Karpas-422 (cell line): Measurements from ENCODE around the gene CDC73. TPM values are rescaled to one million over a fixed set of nuclear protein-coding genes. Genes with fewer than 3 reads are reported as not detected.
A peak's percentile ranks its signal among the peaks of the same experiment; 100 is the strongest.

Experiments used
- DNase-seq: peaks from one replicate; pipeline ENCODE4 v3.0.0-alpha.2; 2015
- H2AFZ ChIP-seq: fragments of 200-600 bp; sonication (generic); 2 replicates; pipeline ENCODE4 v1.6.1; 2014; ENCODE audit warnings: antibody characterized with exemption, low read length, mixed read lengths
- H3K27ac ChIP-seq: fragments of 200-600 bp; sonication (generic); 2 replicates; pipeline ENCODE4 v1.5.1; 2014; ENCODE audit warnings: mild to moderate bottlenecking, low read length, moderate library complexity
- H3K27me3 ChIP-seq: fragments of 200-600 bp; sonication (generic); 2 replicates; pipeline ENCODE4 v1.6.1; 2014; ENCODE audit warnings: low read length, mixed read lengths
- H3K36me3 ChIP-seq: fragments of 200-600 bp; sonication (generic); 2 replicates; pipeline ENCODE4 v1.6.1; 2014; ENCODE audit warnings: low read length, mixed read lengths; ENCODE audit not compliant: insufficient read depth
- H3K4me1 ChIP-seq: fragments of 200-600 bp; sonication (generic); 2 replicates; pipeline ENCODE4 v1.6.1; 2014; ENCODE audit warnings: mild to moderate bottlenecking, low read length, mixed read lengths
- H3K4me2 ChIP-seq: fragments of 200-600 bp; sonication (generic); 2 replicates; pipeline ENCODE4 v1.6.1; 2014; ENCODE audit warnings: low read length, low read depth, mild to moderate bottlenecking; ENCODE audit not compliant: poor library complexity, severe bottlenecking
- H3K4me3 ChIP-seq: fragments of 200-600 bp; sonication (generic); 2 replicates; pipeline ENCODE4 v1.5.1; 2014; ENCODE audit warnings: mild to moderate bottlenecking, antibody characterized with exemption, low read length, mixed read lengths
- H3K79me2 ChIP-seq: fragments of 200-600 bp; sonication (generic); 2 replicates; pipeline ENCODE4 v1.6.1; 2014; ENCODE audit warnings: mild to moderate bottlenecking, low read length, mixed read lengths
- H3K9ac ChIP-seq: fragments of 200-600 bp; sonication (generic); 2 replicates; pipeline ENCODE4 v1.6.0; 2014; ENCODE audit warnings: low read length
- H3K9me2 ChIP-seq: fragments of 200-600 bp; sonication (generic), shearing (Covaris generic); replicated peaks from 2 replicates; pipeline ENCODE4 v1.6.0; 2014; ENCODE audit warnings: mild to moderate bottlenecking, low read length, moderate library complexity; ENCODE audit not compliant: insufficient read depth
- H3K9me3 ChIP-seq: fragments of 300-700, 200-600 bp; sonication (generic); 2 replicates; pipeline ENCODE4 v1.6.1; 2014; ENCODE audit warnings: low read length, mixed read lengths
- H4K20me1 ChIP-seq: fragments of 200-600 bp; sonication (generic); 2 replicates; pipeline ENCODE4 v1.6.1; 2014; ENCODE audit warnings: mild to moderate bottlenecking, antibody characterized with exemption, low read length, low read depth; ENCODE audit not compliant: insufficient read depth
- total RNA-seq: library from RNA; depleted of rRNA; stranded (reverse); fragments of >200 nt; shearing (Covaris generic); gene quantifications from 2 replicates; pipeline ENCODE4 v1.2.3, GENCODE V29; 2014; ENCODE audit warnings: low replicate concordance

CDC73 gene
- total RNA-seq, 1 experiment from 2014 or later = 37.9 TPM

- H3K9me2 ChIP-seq = no peaks in the 10 kb centered on the region
- no peak overlapping the region for H3K4me3 ChIP-seq
- H3K79me2 ChIP-seq = peaks cover 33% of the 10 kb centered on the region
- no peak overlapping the region for H3K9ac ChIP-seq
- no peak overlapping the region for H3K4me2 ChIP-seq
- H2AFZ ChIP-seq = no peak overlapping the region
- H4K20me1 ChIP-seq = no peaks in the 10 kb centered on the region
- H3K4me1 ChIP-seq = peaks cover 10% of the 10 kb centered on the region; the same call in 1 of the 2 replicates
- H3K27ac ChIP-seq = 0 out of 2 replicates have a peak overlapping the region, but pooled peaks have one; percentile 8
- H3K36me3 ChIP-seq = peaks cover 38% of the 10 kb centered on the region; the same call in 1 of the 2 replicates
- no peaks in the 10 kb centered on the region for H3K27me3 ChIP-seq
- H3K9me3 ChIP-seq = no peaks in the 10 kb centered on the region
- DNase-seq = no peak
Observed at GRCh38 chr1:193090865-193091264, 31.0 kb upstream of the CDC73 start.

- Histone ChIP-seq H3K9me3 (no peaks in the 10 kb centered on the region), H3K36me3 (peaks cover 32% of the 10 kb centered on the region; the same call in 1 of the 2 replicates), H3K4me2 (no peak overlapping the region), H3K9me2 (no peaks in the 10 kb centered on the region), H3K9ac (no peak overlapping the region), H3K4me1 (peaks cover 10% of the 10 kb centered on the region; the same call in 1 of the 2 replicates), H4K20me1 (no peaks in the 10 kb centered on the region), H2AFZ (no peak overlapping the region), H3K4me3 (no peak overlapping the region), H3K79me2 (peaks cover 8% of the 10 kb centered on the region; the same call in 1 of the 2 replicates), H3K27me3 (no peaks in the 10 kb centered on the region), H3K27ac (no peak overlapping the region)
- DNase-seq = no peak
Observed at GRCh38 chr1:193094112-193094511, 27.7 kb upstream of the CDC73 start.

GRCh38 chr1:193102662-193103061, 19.2 kb upstream of the CDC73 start:
- Histone ChIP-seq H3K27ac (no peak overlapping the region), H3K9me2 (no peaks in the 10 kb centered on the region), H3K79me2 (peaks cover 45% of the 10 kb centered on the region), H3K36me3 (peaks cover 22% of the 10 kb centered on the region; the same call in 1 of the 2 replicates), H3K9ac (no peak overlapping the region), H3K4me3 (no peak overlapping the region), H3K27me3 (no peaks in the 10 kb centered on the region), H2AFZ (no peak overlapping the region), H4K20me1 (no peaks in the 10 kb centered on the region), H3K9me3 (no peaks in the 10 kb centered on the region), H3K4me2 (no peak overlapping the region), H3K4me1 (peaks cover 21% of the 10 kb centered on the region)
- DNase-seq = no peak

- Histone ChIP-seq H3K9me3 (no peaks in the 10 kb centered on the region), H3K27me3 (no peaks in the 10 kb centered on the region), H3K36me3 (peaks cover 18% of the 10 kb centered on the region; the same call in 1 of the 2 replicates), H3K9ac (peak overlapping the region; percentile 85), H2AFZ (peak overlapping the region; percentile 100; the same call in 1 of the 2 replicates), H3K4me2 (peak overlapping the region; percentile 99), H3K79me2 (peaks cover 45% of the 10 kb centered on the region), H3K27ac (no peak overlapping the region), H3K9me2 (no peaks in the 10 kb centered on the region), H3K4me3 (peak overlapping the region; percentile 98), H4K20me1 (no peaks in the 10 kb centered on the region), H3K4me1 (peaks cover 21% of the 10 kb centered on the region)
- no peak for DNase-seq
Observed at GRCh38 chr1:193103759-193104501, 17.9 kb upstream of the CDC73 start.

- H2AFZ ChIP-seq = peak overlapping the region; percentile 100
- H4K20me1 ChIP-seq = no peaks in the 10 kb centered on the region
- H3K9ac ChIP-seq = peak overlapping the region; percentile 85
- no peaks in the 10 kb centered on the region for H3K27me3 ChIP-seq
- peaks cover 14% of the 10 kb centered on the region; the same call in 1 of the 2 replicates for H3K36me3 ChIP-seq
- no peaks in the 10 kb centered on the region for H3K9me2 ChIP-seq
- H3K4me1 ChIP-seq = peaks cover 21% of the 10 kb centered on the region
- no peaks in the 10 kb centered on the region for H3K9me3 ChIP-seq
- H3K4me2 ChIP-seq = peak overlapping the region; percentile 99
- peak; percentile 62 for DNase-seq
- no peak overlapping the region for H3K27ac ChIP-seq
- H3K4me3 ChIP-seq = peak overlapping the region; percentile 98
- H3K79me2 ChIP-seq = peaks cover 45% of the 10 kb centered on the region
Observed at GRCh38 chr1:193104502-193104906, 17.3 kb upstream of the CDC73 start.

DNA sequence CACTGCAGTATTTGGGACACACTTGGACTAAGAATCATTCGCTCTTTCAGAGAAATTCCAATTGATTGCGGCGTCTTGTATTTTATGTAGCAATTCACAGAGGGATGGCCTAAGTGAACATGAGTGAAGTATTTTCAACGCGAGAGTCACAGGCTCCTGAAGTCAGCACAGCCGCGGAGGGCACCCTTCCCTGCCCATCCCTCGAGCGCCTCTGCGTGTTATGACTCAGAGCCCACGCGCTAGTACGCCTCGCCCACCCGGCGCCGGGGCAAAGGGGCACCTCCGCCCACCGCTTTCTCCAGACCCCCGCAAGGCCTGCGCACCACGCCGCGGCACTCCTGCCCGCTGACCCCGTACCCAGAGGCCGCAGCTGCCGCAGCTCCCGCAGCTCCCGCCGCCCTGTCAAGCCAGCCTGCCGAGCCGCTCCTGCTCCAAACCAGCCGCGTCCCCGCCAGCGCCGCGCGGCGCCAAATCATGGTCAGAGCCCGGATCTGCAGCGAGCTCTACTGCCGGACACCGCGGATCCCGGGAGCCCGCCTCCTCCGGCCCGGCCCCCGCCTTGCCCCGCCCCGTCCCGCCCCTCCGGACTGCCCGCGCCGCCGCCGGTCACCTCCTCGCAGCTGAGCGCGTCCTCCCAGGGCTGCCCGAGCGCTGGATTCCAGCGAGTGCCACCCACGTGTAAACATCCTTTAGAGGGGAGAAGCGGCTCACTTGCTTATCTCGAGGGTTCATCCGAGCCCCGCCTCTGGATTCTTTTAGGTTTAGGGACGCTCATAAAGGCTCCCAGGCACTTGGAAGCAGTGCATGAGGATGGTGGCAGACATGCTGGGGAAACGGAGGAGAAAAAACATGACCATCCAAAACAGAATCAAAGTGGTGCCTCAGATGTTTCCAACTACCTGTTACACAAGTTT, 16.7 kb upstream of the CDC73 start, which contains the start of gene GLRX2:
TSS of gene GLRX2 (minus strand) at position 508 of the 914 bp plus-strand sequence. CDS start at position 476, 32 bp downstream.
- Histone ChIP-seq H3K79me2 (peaks cover 45% of the 10 kb centered on the region), H3K9ac (peak within 1 kb of the TSS; percentile 85), H3K9me3 (no peaks in the 10 kb centered on the region), H3K4me3 (peak within 1 kb of the TSS; percentile 98), H2AFZ (peak within 1 kb of the TSS; percentile 100), H3K9me2 (no peaks in the 10 kb centered on the region), H3K4me2 (peak within 1 kb of the TSS; percentile 99), H3K27ac (no peak within 1 kb of the TSS), H3K27me3 (no peaks in the 10 kb centered on the region), H4K20me1 (no peaks in the 10 kb centered on the region), H3K4me1 (peaks cover 21% of the 10 kb centered on the region), H3K36me3 (peaks cover 10% of the 10 kb centered on the region; the same call in 1 of the 2 replicates)
- peak; percentile 85 for DNase-seq

- DNase-seq = no peak
- no peak overlapping the region for H3K27ac ChIP-seq
- no peaks in the 10 kb centered on the region for H3K9me2 ChIP-seq
- H4K20me1 ChIP-seq = no peaks in the 10 kb centered on the region
- peaks cover 4% of the 10 kb centered on the region; the same call in 1 of the 2 replicates for H3K36me3 ChIP-seq
- peak overlapping the region; percentile 85 for H3K9ac ChIP-seq
- peaks cover 21% of the 10 kb centered on the region for H3K4me1 ChIP-seq
- peak overlapping the region; percentile 98 for H3K4me3 ChIP-seq
- no peaks in the 10 kb centered on the region for H3K9me3 ChIP-seq
- peak overlapping the region; percentile 99 for H3K4me2 ChIP-seq
- peaks cover 40% of the 10 kb centered on the region for H3K79me2 ChIP-seq
- peak overlapping the region; percentile 100 for H2AFZ ChIP-seq
- H3K27me3 ChIP-seq = no peaks in the 10 kb centered on the region
Observed at GRCh38 chr1:193105821-193106177, 16.0 kb upstream of the CDC73 start.

- no peaks in the 10 kb centered on the region for H3K9me2 ChIP-seq
- H3K27me3 ChIP-seq = no peaks in the 10 kb centered on the region
- H3K4me2 ChIP-seq = no peak overlapping the region
- DNase-seq = no peak
- H4K20me1 ChIP-seq = no peaks in the 10 kb centered on the region
- H3K27ac ChIP-seq = no peak overlapping the region
- no peaks in the 10 kb centered on the region for H3K36me3 ChIP-seq
- H3K79me2 ChIP-seq = peaks cover 14% of the 10 kb centered on the region
- no peaks in the 10 kb centered on the region for H3K9me3 ChIP-seq
- H3K9ac ChIP-seq = no peak overlapping the region
- H2AFZ ChIP-seq = no peak overlapping the region
- H3K4me1 ChIP-seq = peaks cover 16% of the 10 kb centered on the region
- H3K4me3 ChIP-seq = no peak overlapping the region
Observed at GRCh38 chr1:193108471-193108870, 13.4 kb upstream of the CDC73 start.
